Measurements from ENCODE around the gene FITM1.
A peak's percentile ranks its signal among the peaks of the same experiment; 100 is the strongest.

Gene FITM1

GRCh38 chr14:24119691-24120090 lies 10.8 kb upstream of the FITM1 start:
- DNase-seq (ENCODE audit: low spot score): no peak

- DNase-seq (ENCODE audit: low spot score): no peak
Observed at GRCh38 chr14:24121210-24121609, 9.2 kb upstream of the FITM1 start.

- DNase-seq (ENCODE audit: low spot score): peak; percentile 23
Observed at GRCh38 chr14:24122416-24122815, 8.0 kb upstream of the FITM1 start.

GRCh38 chr14:24122898-24123297 lies 7.6 kb upstream of the FITM1 start:
- DNase-seq (ENCODE audit: low spot score): peak; percentile 69

- DNase-seq (ENCODE audit: low spot score): peak; percentile 93
Observed at GRCh38 chr14:24123424-24124417, 6.7 kb upstream of the FITM1 start.

GRCh38 chr14:24126939-24127338 lies 3.5 kb upstream of the FITM1 start:
- no peak for DNase-seq (ENCODE audit: low spot score)

GRCh38 chr14:24127673-24128072 lies 2.8 kb upstream of the FITM1 start:
- no peak for DNase-seq (ENCODE audit: low spot score)

GRCh38 chr14:24129410-24129998 lies 955 bp upstream of the FITM1 start:
- DNase-seq (ENCODE audit: low spot score): no peak

- no peak for DNase-seq (ENCODE audit: low spot score)
Observed at GRCh38 chr14:24130717-24131548, 474 bp downstream of the FITM1 start.

GRCh38 chr14:24131549-24131966 lies 1.1 kb downstream of the FITM1 start:
- DNase-seq (ENCODE audit: low spot score): no peak

GRCh38 chr14:24132061-24132685 lies 1.7 kb downstream of the FITM1 start:
- DNase-seq (ENCODE audit: low spot score): no peak

GRCh38 chr14:24132976-24133375 lies 2.5 kb downstream of the FITM1 start:
- no peak for DNase-seq (ENCODE audit: low spot score)

GRCh38 chr14:24133735-24134134 lies 3.3 kb downstream of the FITM1 start:
- DNase-seq (ENCODE audit: low spot score): peak; percentile 45

GRCh38 chr14:24135584-24135833 lies 5.0 kb downstream of the FITM1 start:
- DNase-seq (ENCODE audit: low spot score): no peak

- DNase-seq (ENCODE audit: low spot score): peak; percentile 95
Observed at GRCh38 chr14:24135834-24136683, 5.6 kb downstream of the FITM1 start, which contains the start of gene PSME1. Gene PSME1 (plus strand): TSS chr14:24136194. CDS start chr14:24136263, 69 bp downstream.

- no peak for DNase-seq (ENCODE audit: low spot score)
Observed at GRCh38 chr14:24136684-24137528, 6.4 kb downstream of the FITM1 start.

- DNase-seq (ENCODE audit: low spot score): no peak
Observed at GRCh38 chr14:24137529-24138395, 7.3 kb downstream of the FITM1 start.

- no peak for DNase-seq (ENCODE audit: low spot score)
Observed at GRCh38 chr14:24138396-24139271, 8.2 kb downstream of the FITM1 start.

Measured in hematopoietic multipotent progenitor cell treated with erythropoietin and hydrocortisone succinate and interleukin-3 and kit ligand, for 15 days (in vitro differentiated cells).